Stimulated activated CD4-positive, alpha-beta T cell treated with anti-CD3 and anti-CD28 coated beads, Interleukin-4, amount 100 ng/mL, for 1 hour (primary cell): Measurements from ENCODE around the gene PSMC3.

Experiments used
- DNase-seq: peaks from one replicate; pipeline ENCODE4 v3.0.0-alpha.2; 2020

PSMC3 gene

GRCh38 chr11:47393163-47394049 lies 32.8 kb downstream of the PSMC3 start:
- DNase-seq = no peak

- DNase-seq = no peak
These were observed 33.6 kb downstream of the PSMC3 start for GRCh38 chr11:47392546-47393162.

- no peak for DNase-seq
These were observed 34.4 kb downstream of the PSMC3 start for GRCh38 chr11:47391711-47392432.

GRCh38 chr11:47391077-47391583 lies 35.1 kb downstream of the PSMC3 start:
- no peak for DNase-seq

GRCh38 chr11:47390422-47390760 lies 35.8 kb downstream of the PSMC3 start:
- DNase-seq = no peak

GRCh38 chr11:47389577-47390421 lies 36.4 kb downstream of the PSMC3 start:
- DNase-seq = no peak

- DNase-seq = no peak
These were observed 37.3 kb downstream of the PSMC3 start for GRCh38 chr11:47388697-47389576.

- no peak for DNase-seq
These were observed 38.1 kb downstream of the PSMC3 start for GRCh38 chr11:47387944-47388696.

- no peak for DNase-seq
These were observed 41.7 kb downstream of the PSMC3 start for GRCh38 chr11:47384498-47384897.

- DNase-seq = no peak
These were observed 43.2 kb downstream of the PSMC3 start for GRCh38 chr11:47383071-47383470.

GRCh38 chr11:47380078-47380477 lies 46.2 kb downstream of the PSMC3 start:
- no peak for DNase-seq

- no peak for DNase-seq
These were observed 46.9 kb downstream of the PSMC3 start for GRCh38 chr11:47379317-47379716.

GRCh38 chr11:47378836-47379170 lies 47.4 kb downstream of the PSMC3 start:
- no peak for DNase-seq

GRCh38 chr11:47378010-47378835 lies 48.0 kb downstream of the PSMC3 start, which contains the start of gene SPI1:
TSS of gene SPI1 (minus strand) at chr11:47378547. CDS start at chr11:47378353, 194 bp downstream.
- no peak for DNase-seq

- no peak for DNase-seq
These were observed 48.6 kb downstream of the PSMC3 start for GRCh38 chr11:47377571-47378009.

- no peak for DNase-seq
These were observed 49.5 kb downstream of the PSMC3 start for GRCh38 chr11:47376525-47377371.

GRCh38 chr11:47376107-47376524 lies 50.1 kb downstream of the PSMC3 start:
- no peak for DNase-seq

GRCh38 chr11:47375546-47376085 lies 50.6 kb downstream of the PSMC3 start:
- DNase-seq = no peak
